Spleen (tissue), 11 donors: Measurements from ENCODE around the gene CELF1. TPM values are rescaled to one million over a fixed set of nuclear protein-coding genes. Genes with fewer than 3 reads are reported as not detected.

Source experiments
- DNase-seq: peaks from one replicate; pipeline ENCODE4 v3.0.0-alpha.2; 2020
- H3K27ac ChIP-seq, 8 donors: fragments of 200-600 bp; sonication (generic) in 7 of 8; 1 replicate in 4 of 8; 2 replicates in 4 of 8; pipeline versions ENCODE4 v1.5.0 to v1.8.0; 2016 to 2021; ENCODE audit warnings: inconsistent platforms in 4 of 8, mild to moderate bottlenecking in 4 of 8, moderate library complexity in 1 of 8
- H3K27me3 ChIP-seq, 7 donors: fragments of 200-600 bp; sonication (generic) in 6 of 7; replicated peaks in 1 of 7; 1 replicate in 4 of 7; 2 replicates in 3 of 7; pipeline versions ENCODE4 v1.5.0 to v1.8.0; 2016 to 2021; ENCODE audit warnings: inconsistent platforms in 3 of 7, mild to moderate bottlenecking in 1 of 7
- H3K36me3 ChIP-seq, 6 donors: fragments of 200-600 bp; sonication (generic) in 5 of 6; 1 replicate in 4 of 6; 2 replicates in 2 of 6; pipeline versions ENCODE4 v1.5.0 to v1.8.0; 2016 to 2021; ENCODE audit warnings: inconsistent platforms in 2 of 6
- H3K4me1 ChIP-seq, 6 donors: fragments of 200-600 bp; sonication (generic) in 5 of 6; 1 replicate in 3 of 6; 2 replicates in 3 of 6; pipeline versions ENCODE4 v1.5.0 to v1.8.0; 2016 to 2021; ENCODE audit warnings: inconsistent platforms in 3 of 6
- H3K4me3 ChIP-seq, 8 donors: fragments of 200-600 bp; sonication (generic) in 7 of 8; 1 replicate in 4 of 8; 2 replicates in 4 of 8; pipeline versions ENCODE4 v1.5.0 to v1.8.0; 2016 to 2021; ENCODE audit warnings: inconsistent platforms in 4 of 8, mild to moderate bottlenecking in 4 of 8, moderate library complexity in 2 of 8
- H3K9me3 ChIP-seq, 8 donors: fragments of 200-600 bp; sonication (generic) in 7 of 8; 1 replicate in 4 of 8; 2 replicates in 4 of 8; pipeline versions ENCODE4 v1.5.0 to v1.8.0; 2016 to 2021; ENCODE audit warnings: inconsistent platforms in 4 of 8
- POLR2A ChIP-seq, 3 donors: fragments of 450-650 bp; IDR thresholded peaks; one replicate each; pipeline ENCODE4 v1.5.1; 2017; ENCODE audit warnings: antibody characterized with exemption in 3 of 3, mild to moderate bottlenecking in 1 of 3
- POLR2AphosphoS5 ChIP-seq, 3 donors: sonication (generic); formaldehyde crosslinking; IDR thresholded peaks; one replicate each; pipeline ENCODE4 v1.5.1; 2017; ENCODE audit warnings: antibody characterized with exemption in 3 of 3
- WGBS, 5 donors: extraction: QIAGEN DNeasy Blood & Tissue Kit in 3 of 5; methylation state at CpG; one replicate each; pipeline versions ENCODE4 v1.1.5 to v1.1.7; 2013 to 2018; 5-methylcytosine and 5-hydroxymethylcytosine counted together
- intact Hi-C: fragments of 100-400 bp; cut with DNase I; formaldehyde crosslinking; loops from one replicate; pipeline ENCODE4 v1.15.0; 2023; ENCODE audit warnings: low total_unique reads
- polyA plus RNA-seq, 3 donors: library from polyadenylated mRNA; stranded (reverse); fragments of 200-250 nt; gene quantifications; one replicate each; pipeline ENCODE4 v1.2.1, GENCODE V29; 2013
- total RNA-seq, 7 donors: library from RNA; depleted of rRNA in 3 of 7; stranded (reverse); fragments of >200 nt in 3 of 7; fragmentation: NEBNext Ultra II Directional in 4 of 7; extraction: Animal tissue kit (Norgen Biotek cat#: 25700) in 4 of 7; gene quantifications; one replicate each; pipeline versions ENCODE4 v1.1.0 to v1.2.1, GENCODE V29; 2016 to 2021
- TF ChIP-seq, protein P1 (sequence below), 11 experiments: fragments of 200-600 bp in 7 of 11; fragments of 450-650 bp in 4 of 11; sonication (generic) in 4 of 11; IDR thresholded peaks in 8 of 11; conservative IDR thresholded peaks in 3 of 11; 1 replicate in 7 of 11; 2 replicates in 4 of 11; pipeline versions ENCODE4 v1.4.0 to v1.8.0; 2016 to 2021; ENCODE audit warnings: antibody characterized with exemption in 11 of 11, inconsistent platforms in 4 of 11, mild to moderate bottlenecking in 1 of 11
- donor health status: healthy with polysubstance abuse.
- donor health status: DM: no; HTN: no; CAD: no; lungs with moderate emphysema.
- donor health status: DM: no; HTN: no; CAD: no.
- donor health status: Bipolar disorder and iron deficiency.
- donor health status: healthy.
- donor health status: DM: no; HTN: no; CAD: no.
- donor health status: DM: yes; HTN: yes; CAD: no.

Gene CELF1
- total and polyA plus RNA-seq, 10 donors, result 18.5 to 171 (median 116) TPM

DNA sequence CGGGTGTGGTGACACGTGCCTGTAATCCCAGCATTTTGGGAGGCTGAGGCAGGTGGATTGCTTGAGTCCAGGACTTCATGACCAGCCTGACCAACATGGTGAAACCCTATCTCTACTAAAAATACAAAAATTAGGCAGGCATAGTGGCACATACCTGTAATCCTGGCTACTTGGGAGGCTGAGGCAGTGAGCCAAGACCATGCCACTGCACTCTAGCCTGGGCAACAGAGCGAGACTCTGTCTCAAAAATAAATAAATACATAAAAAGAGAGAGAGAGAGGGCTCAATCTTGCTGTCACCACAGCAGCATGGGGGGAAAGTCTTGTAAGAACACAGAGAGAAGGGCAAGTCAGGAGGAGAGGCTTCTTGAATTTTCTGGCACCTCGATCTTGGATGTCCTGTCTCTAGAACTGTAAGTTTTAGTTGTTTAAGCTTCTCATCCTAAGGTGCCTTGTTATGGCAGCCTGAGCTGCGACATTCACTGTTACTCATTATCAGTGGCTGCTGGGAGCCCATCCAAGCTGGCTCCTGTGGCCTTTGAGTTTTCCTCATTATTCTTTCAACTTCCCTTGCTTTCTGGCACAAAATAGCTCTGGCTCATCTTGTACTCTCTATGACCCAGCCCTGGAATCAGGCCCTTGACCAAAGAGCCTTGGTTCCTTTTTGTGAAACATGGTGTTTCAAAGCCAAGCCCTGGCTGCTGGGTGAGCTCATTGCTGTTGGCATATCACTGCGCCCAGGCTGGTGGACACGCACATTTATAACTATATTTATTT is 118.7 kb downstream of the CELF1 start:
- H3K36me3 ChIP-seq, result no peaks in the 10 kb centered on the region
- H3K4me1 ChIP-seq, result no peaks in the 10 kb centered on the region
- TF ChIP-seq POLR2A (IDR thresholded peaks at IDR 0.05), result no peak
- no peak for TF ChIP-seq POLR2AphosphoS5 (IDR thresholded peaks at IDR 0.05)
- TF ChIP-seq, protein P1, sequence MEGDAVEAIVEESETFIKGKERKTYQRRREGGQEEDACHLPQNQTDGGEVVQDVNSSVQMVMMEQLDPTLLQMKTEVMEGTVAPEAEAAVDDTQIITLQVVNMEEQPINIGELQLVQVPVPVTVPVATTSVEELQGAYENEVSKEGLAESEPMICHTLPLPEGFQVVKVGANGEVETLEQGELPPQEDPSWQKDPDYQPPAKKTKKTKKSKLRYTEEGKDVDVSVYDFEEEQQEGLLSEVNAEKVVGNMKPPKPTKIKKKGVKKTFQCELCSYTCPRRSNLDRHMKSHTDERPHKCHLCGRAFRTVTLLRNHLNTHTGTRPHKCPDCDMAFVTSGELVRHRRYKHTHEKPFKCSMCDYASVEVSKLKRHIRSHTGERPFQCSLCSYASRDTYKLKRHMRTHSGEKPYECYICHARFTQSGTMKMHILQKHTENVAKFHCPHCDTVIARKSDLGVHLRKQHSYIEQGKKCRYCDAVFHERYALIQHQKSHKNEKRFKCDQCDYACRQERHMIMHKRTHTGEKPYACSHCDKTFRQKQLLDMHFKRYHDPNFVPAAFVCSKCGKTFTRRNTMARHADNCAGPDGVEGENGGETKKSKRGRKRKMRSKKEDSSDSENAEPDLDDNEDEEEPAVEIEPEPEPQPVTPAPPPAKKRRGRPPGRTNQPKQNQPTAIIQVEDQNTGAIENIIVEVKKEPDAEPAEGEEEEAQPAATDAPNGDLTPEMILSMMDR (IDR thresholded peaks at IDR 0.05 in 8 of 11, conservative IDR thresholded peaks at IDR 0.05 in 3 of 11), result no peak
- intact Hi-C loops, result no loop called here
- H3K27me3 ChIP-seq, result no peaks in the 10 kb centered on the region
- H3K27ac ChIP-seq, result peak overlapping the region in 1 of 8 donors; percentile 23
- DNase-seq, result no peak
- 79 to 88% (median 83%) methylated on average over 7 of the region's 7 CpGs for WGBS, 5 donors
- H3K4me3 ChIP-seq, result no peak overlapping the region
- H3K9me3 ChIP-seq, result peaks cover 0 to 3% (median 0%) of the 10 kb centered on the region in 8 donors

DNA sequence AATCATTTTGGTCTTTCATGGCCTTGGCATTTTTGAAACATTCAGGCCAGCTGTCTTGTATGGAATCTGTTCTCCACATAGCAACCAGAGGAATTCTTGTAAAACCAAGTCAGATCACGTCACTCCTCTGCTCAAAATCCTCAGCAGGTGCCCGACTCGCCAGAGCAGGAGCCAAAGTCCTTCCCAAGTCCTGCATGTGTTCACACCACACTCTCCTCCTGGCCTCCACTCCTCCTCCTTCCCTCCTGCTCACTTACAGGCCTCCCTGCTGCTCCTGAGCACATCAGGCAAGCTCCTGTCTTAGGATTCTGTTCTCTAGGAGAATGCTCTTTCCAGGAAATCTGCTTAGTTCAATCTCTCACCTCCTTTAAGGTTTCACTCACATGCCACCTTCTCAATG is 119.8 kb downstream of the CELF1 start:
- no peak for DNase-seq
- Histone ChIP-seq H3K27me3 (no peaks in the 10 kb centered on the region), H3K36me3 (no peaks in the 10 kb centered on the region), H3K4me1 (no peaks in the 10 kb centered on the region), H3K4me3 (no peak overlapping the region), H3K27ac (no peak overlapping the region), H3K9me3 (peaks cover 0 to 3% (median 0%) of the 10 kb centered on the region in 8 donors)
- intact Hi-C loops, result no loop called here
- TF ChIP-seq, protein P1 (IDR thresholded peaks at IDR 0.05 in 8 of 11, conservative IDR thresholded peaks at IDR 0.05 in 3 of 11), result no peak
- no peak for TF ChIP-seq POLR2A (IDR thresholded peaks at IDR 0.05)
- no peak for TF ChIP-seq POLR2AphosphoS5 (IDR thresholded peaks at IDR 0.05)
- 87 to 95% (median 90%) methylated on average over 3 of the region's 3 CpGs for WGBS, 5 donors

DNA sequence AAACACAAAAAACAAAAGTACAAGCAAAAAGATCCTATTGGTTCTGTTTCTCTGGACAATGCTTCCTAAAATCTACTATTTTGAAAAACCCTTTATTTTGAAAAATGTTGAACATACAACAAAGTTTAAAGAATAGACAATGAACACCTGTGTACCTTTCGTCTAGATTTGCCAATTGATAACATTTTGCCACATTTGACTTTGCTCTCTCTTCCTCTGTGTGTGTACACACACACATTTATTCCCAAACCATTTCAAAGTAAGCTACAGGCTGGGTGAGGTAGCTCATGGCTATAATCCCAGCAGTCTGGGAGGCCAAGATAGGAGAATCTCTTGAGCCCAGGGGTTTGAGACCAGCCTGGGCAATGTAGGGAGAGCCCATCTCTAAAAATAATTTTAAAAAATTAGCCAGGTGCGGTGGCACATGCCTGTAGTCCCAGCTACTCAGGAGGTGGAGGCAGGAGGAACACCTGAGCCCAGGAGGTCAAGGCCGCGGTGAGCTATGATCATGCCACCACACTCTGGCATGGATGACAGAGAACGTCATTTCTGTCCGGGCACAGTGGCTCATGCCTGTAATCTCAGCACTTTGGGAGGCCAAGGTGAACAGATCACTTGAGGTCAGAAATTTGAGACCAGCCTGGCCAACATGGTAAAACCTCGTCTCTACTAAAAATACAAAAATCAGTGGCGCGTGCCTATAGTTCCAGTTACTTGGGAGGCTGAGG is 121.4 kb downstream of the CELF1 start:
- no peaks in the 10 kb centered on the region for H3K9me3 ChIP-seq
- no peak overlapping the region for H3K4me3 ChIP-seq
- TF ChIP-seq POLR2AphosphoS5 (IDR thresholded peaks at IDR 0.05), result no peak
- no peak for TF ChIP-seq POLR2A (IDR thresholded peaks at IDR 0.05)
- TF ChIP-seq, protein P1 (IDR thresholded peaks at IDR 0.05 in 8 of 11, conservative IDR thresholded peaks at IDR 0.05 in 3 of 11), result no peak
- H3K27me3 ChIP-seq, result no peaks in the 10 kb centered on the region
- 91 to 95% (median 92%) methylated on average over 9 of the region's 9 CpGs for WGBS, 5 donors
- H3K4me1 ChIP-seq, result peaks cover 0 to 8% (median 4%) of the 10 kb centered on the region in 6 donors
- H3K27ac ChIP-seq, result no peak overlapping the region
- DNase-seq, result no peak
- intact Hi-C loops, result no loop called here
- H3K36me3 ChIP-seq, result no peaks in the 10 kb centered on the region

DNA sequence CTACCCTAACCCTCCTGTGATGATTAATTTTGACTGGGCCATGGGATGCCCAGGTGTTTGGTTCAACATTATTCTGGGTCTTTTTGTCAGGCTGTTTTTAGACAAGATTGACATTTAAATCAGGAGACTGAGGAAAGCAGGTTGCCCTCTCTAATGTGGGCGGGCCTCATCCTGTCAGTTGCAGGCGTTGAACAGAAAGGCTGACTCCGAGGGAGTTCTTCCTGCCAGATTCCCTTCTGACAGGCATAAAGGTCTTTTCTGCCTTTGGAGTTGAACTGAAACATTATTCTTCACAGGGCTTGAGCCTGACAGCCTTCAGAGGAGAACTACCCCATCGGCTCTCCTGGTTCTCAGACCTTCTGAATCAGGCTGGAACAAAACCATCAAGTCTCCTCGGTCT is 122.4 kb downstream of the CELF1 start:
- Histone ChIP-seq H3K9me3 (no peaks in the 10 kb centered on the region), H3K27me3 (no peaks in the 10 kb centered on the region), H3K4me1 (peaks cover under 1 to 12% (median 6%) of the 10 kb centered on the region in 6 donors), H3K4me3 (no peak overlapping the region), H3K27ac (no peak overlapping the region), H3K36me3 (no peaks in the 10 kb centered on the region)
- intact Hi-C loops, result no loop called here
- WGBS, 5 donors, result 52 to 70% (median 62%) methylated on average over 5 of the region's 5 CpGs
- DNase-seq, result no peak
- TF ChIP-seq POLR2AphosphoS5 (IDR thresholded peaks at IDR 0.05), result no peak
- no peak for TF ChIP-seq POLR2A (IDR thresholded peaks at IDR 0.05)
- TF ChIP-seq, protein P1 (IDR thresholded peaks at IDR 0.05 in 8 of 11, conservative IDR thresholded peaks at IDR 0.05 in 3 of 11), result no peak
